Inflammatory macrophage treated with lipopolysaccharide for 4 hours (primary cell): ENCODE data around the gene VAV2.

ENCODE experiments used
- DNase-seq: peaks from one replicate; pipeline ENCODE4 v3.0.0-alpha.2; 2020

The VAV2 gene

DNA sequence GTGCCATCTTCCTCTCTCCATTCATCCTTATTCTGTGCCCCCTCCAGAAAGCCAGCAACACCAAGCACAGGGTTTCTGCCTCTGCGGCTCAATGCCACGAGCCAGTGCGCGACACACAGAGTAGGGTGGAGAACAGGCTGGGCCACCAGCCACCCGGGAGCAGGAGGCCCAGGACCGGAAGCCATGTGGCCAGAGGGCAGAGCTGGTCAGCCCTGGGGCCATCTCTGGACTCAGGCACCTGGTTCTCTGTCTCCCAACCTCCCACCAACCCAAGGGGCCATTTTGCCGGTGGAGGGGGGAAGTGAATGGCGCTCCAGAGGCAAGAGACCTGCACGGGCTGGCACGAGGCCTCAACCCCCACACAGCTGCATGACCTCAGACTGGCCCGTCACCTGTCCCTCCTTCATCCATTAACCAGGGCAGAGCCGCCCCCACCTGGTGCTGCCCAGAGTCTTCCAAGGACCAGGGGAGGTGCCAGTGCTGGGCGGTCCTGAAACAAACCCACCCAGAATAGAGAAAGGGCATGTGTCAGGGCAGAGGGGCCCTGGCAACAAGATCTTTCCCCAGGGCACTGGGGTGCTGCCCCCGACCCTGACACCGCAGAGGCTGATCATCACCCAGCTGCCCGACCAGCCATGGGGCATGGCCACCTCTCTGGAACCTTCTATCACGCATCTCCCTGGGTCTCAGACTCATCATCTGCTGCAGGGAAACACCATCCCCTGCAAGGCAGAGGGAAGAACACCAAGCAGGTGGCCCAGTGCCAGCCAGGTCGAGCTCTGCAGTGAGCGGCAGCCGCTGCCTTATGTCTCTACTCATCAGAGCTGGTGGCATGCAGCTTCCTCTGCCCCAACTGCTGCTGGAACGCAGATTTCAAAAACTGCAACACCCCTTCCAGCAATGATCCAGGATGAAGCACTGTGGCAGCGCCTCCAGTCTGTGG is 11.9 kb downstream of the VAV2 start:
- DNase-seq = no peak

DNA sequence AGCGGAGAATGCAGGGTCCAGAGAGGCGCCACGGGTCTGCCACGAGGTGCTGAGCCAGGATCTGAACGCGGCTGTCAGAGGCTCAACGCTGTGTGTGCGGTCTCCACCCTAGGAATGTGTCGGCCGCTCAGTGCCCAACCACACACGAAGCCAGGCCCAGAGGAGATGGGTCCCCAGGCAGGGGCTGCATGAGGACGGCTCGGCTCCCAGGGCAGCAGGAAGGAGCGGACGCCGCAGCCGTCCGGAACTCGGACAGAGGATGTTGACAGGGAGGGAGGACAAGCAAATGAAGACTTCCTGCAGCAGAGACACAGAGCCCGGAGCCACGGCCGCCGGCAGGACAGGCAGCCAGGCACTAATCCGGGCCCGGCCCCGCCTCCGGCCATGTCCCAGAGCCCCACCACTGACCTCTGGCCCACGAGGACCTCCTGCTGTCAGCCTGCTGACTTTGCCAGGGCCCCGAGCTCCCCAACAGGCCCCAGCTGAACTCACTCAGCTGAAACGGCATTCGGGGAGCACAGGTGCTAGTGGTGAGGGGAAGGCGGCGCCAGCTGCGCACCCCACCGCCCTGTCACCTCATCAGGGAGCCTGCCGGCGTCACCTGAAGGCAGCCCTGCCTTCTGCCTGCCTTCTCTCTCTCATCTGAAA is 12.7 kb downstream of the VAV2 start:
- no peak for DNase-seq

DNA sequence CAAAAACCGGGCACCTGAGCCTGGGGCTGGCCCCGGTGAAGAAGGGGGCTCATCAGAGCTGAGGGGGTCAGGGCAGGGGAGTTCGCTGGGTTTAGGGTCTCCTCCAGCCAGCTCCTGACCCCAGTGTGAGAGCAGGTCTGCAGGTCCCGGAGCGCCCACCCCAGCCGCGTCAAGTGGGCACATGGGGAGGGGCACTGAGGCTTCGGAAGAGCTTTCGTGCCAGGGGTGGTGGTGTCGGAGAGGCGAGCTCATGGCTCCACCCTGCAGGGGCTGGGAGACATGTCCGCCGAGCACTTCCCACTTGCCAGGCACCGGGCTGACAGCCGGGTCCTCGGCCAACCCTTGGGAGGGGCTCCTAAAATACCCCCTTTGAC is 13.2 kb downstream of the VAV2 start:
- no peak for DNase-seq

DNA sequence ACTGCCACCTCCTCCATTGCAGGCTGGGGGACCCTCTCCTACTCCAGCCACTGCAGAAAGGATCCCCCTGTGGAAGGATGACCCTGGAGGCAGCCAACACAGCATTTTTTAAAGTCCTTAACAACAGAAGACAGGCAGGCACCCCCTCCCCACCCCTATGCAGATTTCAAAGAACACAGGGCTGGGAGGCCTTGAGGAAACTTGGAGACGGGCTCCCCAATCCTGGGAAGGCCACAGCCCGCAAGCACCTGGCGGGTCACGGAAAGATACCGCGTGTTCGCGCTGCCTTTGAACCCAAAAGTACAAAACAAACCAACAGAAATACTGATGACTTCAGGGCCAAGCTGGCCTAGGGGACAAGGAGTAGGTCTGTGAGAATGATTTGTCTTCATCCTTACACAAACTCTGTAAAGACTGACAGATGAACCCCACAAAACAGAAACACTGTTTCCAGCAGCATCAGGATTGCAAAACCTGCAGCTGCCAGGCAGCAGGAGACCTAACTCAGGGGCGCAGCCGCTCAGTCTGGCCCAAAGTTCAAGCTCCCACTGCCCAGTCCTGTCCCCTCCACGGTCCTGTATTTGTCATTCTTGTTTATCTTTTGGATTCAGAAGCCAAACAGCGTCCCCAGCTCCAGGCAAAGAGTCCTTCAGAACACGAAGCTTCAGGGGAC is 13.8 kb downstream of the VAV2 start:
- DNase-seq = no peak

DNA sequence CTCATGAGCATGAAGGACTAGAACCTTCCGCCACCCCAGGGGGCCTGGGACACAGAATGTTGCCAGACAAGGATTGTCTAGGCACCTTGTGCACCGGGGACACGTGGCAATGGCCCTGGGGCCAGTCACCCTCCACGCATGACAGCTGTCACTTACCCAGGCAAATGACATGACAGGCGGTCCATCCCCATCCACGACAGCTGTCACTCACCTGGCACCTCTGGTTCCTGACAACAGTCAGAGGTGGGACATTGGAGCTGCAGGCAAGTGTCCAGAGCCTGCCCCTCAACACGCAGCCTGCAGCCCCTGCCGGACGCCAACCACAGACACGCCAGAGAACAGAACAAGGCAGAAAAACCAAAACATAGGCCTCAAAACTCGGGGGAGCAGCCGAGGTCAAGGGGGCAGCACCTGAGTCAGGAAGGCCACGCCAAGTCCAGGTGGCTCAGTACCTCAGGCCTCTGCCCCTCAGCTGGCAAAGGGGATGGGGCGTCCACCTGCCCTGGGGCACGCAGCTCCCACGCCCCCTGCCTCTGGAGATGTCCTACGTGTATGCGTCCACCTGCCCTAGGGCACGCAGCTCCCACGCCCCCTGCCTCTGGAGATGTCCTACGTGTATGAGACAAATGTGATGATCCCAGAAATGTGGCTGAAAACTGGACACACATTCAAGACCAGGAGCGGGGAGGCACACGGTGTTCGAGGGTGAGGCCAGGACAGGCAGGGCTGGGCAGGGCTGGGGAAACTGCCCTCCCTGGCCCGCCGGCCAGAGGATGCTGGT is 14.5 kb downstream of the VAV2 start:
- DNase-seq = no peak

DNA sequence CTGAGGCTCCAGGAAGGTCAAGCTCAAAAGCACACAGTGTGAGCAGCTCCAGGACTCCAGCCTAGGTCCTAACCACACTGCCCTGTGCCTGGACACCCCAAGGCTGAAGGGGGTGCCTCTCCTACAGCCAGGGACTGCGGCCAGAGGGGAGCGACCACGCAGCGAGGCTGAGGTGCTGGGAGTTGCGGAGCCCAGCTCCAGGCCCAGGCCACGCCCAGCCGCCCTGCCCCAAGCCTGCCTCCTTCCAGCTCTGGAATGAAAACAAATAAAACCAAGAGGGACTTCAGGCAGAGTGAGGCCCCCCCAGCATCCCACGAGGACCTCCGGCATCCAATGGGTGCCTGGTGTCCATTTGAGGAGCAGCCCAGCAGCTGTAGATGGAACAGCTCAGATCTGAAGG is 15.2 kb downstream of the VAV2 start:
- no peak for DNase-seq

DNA sequence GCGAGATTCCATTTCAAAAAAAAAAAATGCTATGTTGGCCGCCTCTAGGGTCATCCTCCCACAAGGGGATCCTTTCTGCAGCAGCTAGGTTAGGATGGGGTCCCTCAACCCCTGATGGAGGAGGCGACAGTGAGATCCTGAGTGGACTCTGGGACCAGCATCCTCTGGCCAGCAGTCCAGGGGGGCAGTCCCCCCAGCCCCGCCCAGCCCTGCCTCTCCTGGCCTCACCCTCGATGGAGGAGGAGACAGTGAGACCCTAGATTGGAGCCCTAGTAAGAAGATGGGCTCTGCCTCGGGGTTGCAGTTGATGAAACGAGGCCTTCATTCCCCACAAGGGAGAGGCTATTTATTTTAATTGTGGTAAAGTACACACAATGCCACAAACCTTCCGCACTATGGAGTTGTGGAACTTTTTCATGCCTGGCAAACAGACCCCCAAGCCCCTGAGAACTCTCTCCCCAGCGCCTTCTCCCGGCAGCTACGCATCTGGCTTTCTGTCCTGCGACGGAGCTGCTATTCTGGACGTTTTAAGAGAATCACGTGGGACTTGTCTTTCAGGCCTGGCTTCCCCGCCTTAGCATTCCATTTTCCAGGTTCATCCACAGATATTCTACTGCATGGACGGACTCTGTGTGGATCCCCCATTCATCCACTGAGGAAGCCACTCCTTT is 15.8 kb downstream of the VAV2 start:
- no peak for DNase-seq

DNA sequence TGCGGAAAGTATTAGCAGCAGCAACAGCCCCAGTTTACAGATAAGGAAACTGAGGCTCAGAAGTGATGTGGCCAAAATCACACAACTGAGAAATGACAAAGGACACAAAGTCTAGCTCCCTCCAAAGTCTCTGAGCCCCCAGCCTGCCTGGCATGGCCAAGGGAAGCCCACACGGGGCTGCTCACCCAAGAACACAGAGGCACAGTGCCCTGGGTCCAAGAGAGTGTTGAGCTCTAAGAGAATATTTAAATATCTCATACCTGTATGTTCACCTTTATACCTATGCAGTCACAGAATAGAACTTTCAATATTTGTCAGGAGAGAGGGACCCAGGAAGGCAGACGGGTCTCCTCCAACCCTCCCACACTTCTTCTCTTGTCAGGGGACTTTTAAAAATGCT is 16.6 kb downstream of the VAV2 start:
- DNase-seq = no peak

DNA sequence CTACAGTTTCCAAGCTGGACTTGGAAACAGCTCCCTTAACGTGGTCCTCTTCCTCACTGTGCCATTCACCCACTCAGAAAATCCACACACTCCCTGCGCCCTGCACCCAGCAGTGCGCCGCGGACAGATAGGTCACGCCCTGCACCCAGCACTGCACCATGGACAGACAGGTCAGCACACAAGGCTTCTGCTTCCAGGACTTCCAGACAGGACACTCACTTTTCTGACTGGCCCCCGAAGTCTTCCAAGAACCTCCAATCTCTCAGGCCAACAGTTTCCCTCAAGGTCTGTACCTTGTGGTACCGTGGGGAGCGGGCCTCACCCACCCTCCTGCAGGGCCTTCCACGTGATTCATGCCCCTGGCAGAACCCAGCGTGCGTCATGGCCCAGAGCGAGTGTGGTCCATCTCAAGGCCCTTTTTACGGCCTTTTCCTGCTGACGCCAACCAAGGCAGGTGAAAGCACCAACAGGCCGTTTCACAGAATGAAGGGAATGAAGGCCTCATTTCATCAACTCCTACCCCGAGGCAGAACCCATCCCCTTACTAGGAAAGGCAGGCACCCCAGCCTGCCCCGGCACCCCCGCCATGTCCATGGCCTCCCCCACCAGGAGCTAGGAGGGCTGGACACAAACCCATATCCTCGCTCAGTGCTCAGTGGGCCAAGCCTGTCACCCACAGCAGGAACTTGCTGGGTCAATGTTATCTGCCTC is 17.3 kb downstream of the VAV2 start:
- DNase-seq = no peak

DNA sequence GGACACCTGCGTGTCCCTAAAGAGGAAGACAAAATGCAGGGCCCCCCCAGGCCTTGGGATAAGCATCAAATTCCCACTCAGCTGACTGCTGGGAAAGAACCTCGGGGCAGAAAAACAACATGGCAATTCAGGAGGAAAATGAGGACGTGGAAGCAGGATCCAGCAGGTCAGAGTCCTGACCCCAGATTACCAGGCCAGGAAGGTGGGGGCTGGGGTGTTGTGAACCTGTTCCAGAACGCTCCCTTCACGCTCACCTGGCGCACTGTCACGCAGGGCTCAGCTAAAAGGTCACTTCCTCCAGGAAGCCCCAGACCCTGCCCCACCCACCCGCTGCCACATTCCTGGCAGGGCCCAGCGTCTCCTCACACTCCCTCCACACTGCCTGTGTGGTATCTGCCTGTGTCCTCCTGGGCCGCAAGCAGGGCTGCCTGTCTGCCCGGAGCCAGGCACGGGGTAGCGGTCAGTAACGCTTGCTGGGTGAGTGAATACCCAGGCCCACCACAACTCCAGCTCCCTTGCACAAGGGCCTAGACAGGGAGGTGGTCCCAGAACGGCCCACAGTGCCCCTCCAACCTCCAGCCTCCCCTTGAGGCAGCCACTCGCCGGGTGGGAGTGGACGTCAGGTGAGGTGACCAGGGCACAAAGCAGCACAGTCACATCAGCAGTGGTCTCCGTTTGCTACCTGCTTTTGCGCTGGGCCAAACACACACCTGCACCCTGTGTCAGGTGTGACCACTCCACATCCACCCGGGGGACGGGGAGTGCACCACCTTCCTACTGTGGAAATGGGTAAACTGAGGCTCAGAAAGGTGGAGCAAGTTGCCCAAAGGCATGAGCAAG is 18.1 kb downstream of the VAV2 start:
- no peak for DNase-seq

DNA sequence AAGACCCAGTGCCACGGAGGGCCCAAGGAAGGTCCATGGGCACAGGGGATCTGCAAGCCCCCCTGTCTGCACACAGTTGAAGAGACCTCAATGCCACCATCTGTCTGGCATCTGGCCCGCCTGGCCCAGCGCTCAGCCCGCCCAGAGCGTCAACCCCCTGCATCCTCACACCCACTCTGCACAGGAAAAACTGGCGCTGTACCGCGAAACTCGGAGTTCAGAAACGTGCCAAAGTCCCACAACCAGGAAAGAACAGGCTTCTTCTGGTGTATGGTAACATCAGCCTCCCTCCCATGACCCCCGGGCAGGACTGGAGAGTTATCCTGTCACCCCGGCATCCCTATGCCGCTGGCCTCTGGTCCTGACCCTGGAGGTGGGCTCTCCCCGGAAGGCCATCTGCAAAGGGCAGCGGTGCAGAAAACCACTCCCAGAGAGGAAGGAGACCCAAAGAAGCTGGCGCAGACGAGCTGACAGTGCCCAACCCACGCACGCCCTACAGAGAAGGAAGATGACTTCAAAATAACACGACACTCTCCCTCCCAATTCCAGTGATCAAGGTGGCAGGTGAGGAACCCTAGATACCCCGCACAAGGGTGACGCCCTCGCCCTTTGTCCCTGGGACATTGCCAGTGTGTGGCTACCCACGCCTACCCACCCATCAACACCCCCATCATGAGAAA is 18.9 kb downstream of the VAV2 start:
- DNase-seq = no peak

DNA sequence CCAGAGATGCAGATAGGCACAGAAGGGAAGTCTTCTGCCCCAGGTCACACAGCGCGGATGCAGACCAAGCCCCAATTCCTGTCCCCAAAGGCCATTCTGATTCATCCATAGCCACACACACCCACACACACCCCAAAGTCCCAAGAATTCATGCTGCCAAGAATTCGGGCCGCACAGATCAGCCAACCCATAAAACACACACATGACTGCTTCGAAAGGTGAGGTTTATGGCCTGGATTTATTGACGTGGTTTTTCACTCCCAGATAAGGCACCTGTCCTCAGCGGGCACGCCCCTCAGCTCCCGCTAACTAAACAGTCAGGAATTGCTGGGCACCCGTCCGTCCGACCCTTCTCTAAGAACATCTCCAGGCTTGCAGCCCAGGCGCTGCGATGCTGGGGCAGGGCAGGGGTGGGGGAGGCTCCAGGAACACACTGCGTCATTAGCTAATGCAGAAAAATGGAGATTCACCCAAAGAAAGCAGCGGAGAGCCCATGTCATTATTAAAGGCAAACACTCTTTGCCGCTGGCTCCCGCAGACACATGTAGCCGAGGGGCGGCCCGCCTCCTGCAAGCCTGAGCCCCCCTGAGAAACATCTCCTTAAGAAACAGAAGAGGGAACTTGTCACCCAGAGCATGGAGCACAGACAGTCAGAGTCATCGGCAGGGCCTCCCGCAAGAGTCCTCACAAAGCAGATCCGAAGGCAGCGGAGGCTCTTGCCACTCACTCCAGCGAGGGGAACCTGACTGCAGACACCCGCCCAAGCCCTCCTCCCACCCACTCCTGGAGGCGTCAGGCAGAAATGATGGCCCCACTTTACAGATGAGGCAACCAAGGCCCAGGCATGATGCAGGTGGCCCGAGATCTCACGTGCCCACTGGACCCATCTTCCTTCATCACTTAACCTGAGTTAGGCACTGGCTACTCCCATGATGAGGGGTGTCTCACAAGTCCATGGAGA is 19.9 kb downstream of the VAV2 start:
- no peak for DNase-seq

DNA sequence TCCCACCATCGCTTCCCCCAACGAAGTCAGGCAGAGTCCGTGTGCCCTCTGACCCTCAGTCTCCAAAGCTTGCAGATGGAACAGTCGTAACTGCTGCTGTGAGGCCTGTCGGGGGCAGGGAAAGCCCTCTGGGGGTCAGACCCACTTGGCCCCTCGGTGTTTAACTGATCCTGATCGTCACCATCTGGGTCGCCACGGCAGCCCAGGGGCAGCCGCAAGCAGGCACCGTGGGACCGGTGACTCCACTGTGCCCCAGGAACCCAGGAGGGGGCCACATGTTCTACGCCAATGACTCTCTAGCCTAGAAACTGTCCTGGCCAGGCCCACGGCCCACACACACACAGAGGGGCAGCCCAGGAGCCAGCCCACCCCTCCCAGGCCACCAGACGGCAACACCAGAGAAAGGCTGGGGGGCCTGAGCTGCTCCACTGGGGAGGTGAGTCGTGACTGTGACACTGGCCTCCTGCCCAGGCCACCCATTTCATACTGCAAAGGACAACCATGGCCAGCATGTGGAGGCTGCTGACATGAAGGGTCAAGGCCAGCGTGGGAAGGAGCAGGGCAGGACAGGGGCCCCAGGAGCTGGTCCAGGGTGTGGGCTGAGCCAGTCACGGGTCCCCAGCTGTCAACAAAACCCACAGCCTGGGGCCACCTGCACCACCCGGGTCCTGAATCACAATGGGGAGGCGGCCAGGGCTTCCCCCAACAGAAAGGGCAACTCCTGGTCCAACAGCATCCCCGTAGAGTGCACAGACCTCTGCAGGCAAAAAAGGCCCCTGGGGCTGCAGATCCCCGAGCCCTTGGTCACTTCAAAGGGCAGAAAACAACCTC is 20.8 kb downstream of the VAV2 start:
- no peak for DNase-seq

DNA sequence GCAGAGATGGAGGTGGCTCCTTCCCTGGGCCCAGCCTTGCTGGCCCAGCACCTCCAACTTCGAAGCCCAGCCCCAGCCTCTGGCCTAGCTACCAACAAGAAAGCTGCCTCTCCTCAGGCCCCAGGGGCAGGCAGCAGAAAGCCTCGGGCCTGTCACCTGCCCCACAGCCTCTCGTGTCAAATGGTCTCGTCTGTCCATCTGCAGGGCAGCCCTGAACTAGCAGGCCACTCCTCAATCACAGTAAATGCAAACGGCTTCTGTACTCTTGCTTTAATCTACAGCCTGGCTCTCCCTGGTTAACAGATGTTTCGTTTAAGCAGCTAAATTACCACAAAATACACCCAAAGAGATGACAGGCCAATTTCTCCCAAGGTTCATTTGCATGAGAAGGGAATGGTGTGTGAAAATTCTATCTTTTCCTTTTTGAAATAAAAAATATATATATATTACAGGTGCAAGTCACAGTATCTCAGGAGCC is 21.5 kb downstream of the VAV2 start:
- no peak for DNase-seq

DNA sequence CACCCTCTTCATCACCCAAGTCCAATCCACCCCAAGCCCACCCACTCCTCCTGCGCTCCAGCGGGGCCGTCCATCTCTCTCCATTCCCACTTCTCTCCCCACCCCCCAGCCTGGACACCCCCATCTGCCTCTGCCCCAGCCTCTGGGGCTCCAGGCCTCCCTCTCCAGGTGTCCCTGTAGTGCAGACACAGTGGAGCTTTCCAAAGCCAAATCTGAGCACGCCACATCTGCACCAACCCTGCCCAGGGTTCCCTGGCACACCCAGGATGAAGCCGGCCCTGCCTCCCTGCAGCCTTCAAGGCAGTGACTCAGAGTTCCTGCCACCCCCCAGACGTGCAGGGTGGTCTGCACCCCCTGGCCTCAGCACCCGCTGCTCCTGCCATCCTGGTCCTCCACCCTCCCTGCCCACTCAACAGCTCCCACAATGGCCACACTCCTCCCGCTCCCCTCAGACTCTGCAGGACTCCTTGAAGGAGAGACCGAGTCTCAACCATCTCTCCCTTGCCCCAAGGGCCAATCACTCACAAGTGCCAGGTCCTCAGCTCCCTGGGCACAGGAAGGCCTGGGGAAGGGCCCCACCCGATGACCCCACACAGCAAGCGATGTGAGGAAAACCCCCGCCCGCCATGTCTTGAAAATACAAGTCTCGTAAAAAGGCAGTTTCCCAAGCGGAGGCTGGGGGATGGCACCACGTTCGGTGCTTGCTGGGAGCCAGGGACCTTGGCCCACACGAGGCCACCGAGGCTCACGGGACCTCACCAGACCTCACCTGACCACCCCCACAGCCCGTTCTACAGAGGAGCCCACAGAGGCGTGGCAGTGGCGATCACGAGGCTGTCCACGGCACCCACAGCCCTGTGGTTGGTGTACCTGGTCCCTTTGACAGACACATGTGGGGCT is 22.2 kb downstream of the VAV2 start:
- DNase-seq = no peak

DNA sequence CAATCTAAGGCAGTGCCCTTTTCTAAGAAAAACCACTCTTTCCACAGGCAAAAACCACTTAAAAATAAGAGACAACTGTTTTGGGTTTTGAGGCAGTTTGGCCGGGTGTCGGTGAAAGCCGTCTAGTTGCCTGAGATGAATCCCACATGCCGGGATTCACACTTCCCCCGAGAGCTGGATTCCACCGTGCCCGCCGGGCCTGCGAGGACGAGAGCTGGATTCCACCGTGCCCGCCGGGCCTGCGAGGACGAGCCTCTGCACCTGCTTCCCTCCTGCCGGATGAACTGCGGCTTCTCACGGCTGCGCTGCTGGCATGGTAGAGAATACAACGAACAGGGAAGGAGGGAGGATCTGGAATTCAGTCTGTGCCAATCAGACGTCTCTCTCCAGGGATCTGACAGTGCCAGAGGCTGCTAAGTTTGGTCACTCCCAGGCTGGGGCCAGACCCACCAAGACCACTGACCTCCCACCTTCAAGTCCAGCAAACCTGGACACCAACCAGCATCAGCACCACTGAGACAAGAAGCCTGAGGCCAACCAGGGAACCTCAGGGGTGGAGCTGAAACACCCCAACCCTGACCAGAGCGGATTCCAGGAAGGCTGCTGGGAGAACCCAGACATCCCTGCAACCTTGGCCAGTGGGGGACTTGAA is 23.0 kb downstream of the VAV2 start:
- DNase-seq = no peak
